Activated naive CD8-positive, alpha-beta T cell treated with anti-CD3 and anti-CD28 coated beads, Interleukin-2, amount 10 ng/mL, durations not matched to agents 7 days and 5 days (primary cell): ENCODE results near the gene FLVCR2. TPM values are rescaled to one million over a fixed set of nuclear protein-coding genes. Genes with fewer than 3 reads are reported as not detected.

Source experiments
- ATAC-seq: fragments of 150-1000 bp; cut with Tn5 transposase; one replicate; pipeline ENCODE4 v1.10.0; 2021; ENCODE audit warnings: low read depth, moderate library complexity
- POLR2A ChIA-PET: fragments of 350-600 bp; sonication (Branson Sonifier 250); formaldehyde crosslinking; loops from one replicate; lab custom pipeline; 2021; ENCODE audit warnings: antibody characterized with exemption; lab: Charles Lee
- DNase-seq: peaks from one replicate; pipeline ENCODE4 v3.0.0; 2021
- H3K27ac Mint-ChIP-seq: one replicate; pipeline ENCODE4 v1.8.0; 2022; ENCODE audit warnings: mild to moderate bottlenecking, mixed read lengths
- H3K27me3 Mint-ChIP-seq: one replicate; pipeline ENCODE4 v1.8.0; 2022; ENCODE audit warnings: mild to moderate bottlenecking, moderate library complexity, mixed read lengths
- H3K36me3 Mint-ChIP-seq: one replicate; pipeline ENCODE4 v1.8.0; 2021; ENCODE audit warnings: mild to moderate bottlenecking, mixed read lengths
- H3K4me1 Mint-ChIP-seq: one replicate; pipeline ENCODE4 v1.8.0; 2021; ENCODE audit warnings: mixed read lengths
- H3K4me3 Mint-ChIP-seq: one replicate; pipeline ENCODE4 v1.8.0; 2022; ENCODE audit warnings: mild to moderate bottlenecking, moderate library complexity, mixed read lengths
- H3K9me3 Mint-ChIP-seq: one replicate; pipeline ENCODE4 v1.8.0; 2021; ENCODE audit warnings: mixed read lengths
- total RNA-seq, 2 experiments: library from RNA; stranded (reverse); gene quantifications; one replicate each; pipeline ENCODE4 v1.2.3, GENCODE V29; 2021

FLVCR2 gene
- total RNA-seq, 2 experiments from 2014 or later = 0.74 to 5.0 TPM

GRCh38 chr14:75607842-75608640 lies 29.6 kb downstream of the FLVCR2 start:
- H3K27ac Mint-ChIP-seq = no peak overlapping the region
- no peaks in the 10 kb centered on the region for H3K4me1 Mint-ChIP-seq
- H3K36me3 Mint-ChIP-seq = no peaks in the 10 kb centered on the region
- H3K9me3 Mint-ChIP-seq = peaks cover 9% of the 10 kb centered on the region
- peaks cover under 1% of the 10 kb centered on the region for H3K27me3 Mint-ChIP-seq
- ATAC-seq (no peak), DNase-seq (no peak)
- no peak overlapping the region for H3K4me3 Mint-ChIP-seq
- POLR2A ChIA-PET = no interaction called here

GRCh38 chr14:75609116-75609515 lies 30.7 kb downstream of the FLVCR2 start:
- H3K4me1 Mint-ChIP-seq = no peaks in the 10 kb centered on the region
- no peak overlapping the region for H3K27ac Mint-ChIP-seq
- peaks cover 12% of the 10 kb centered on the region for H3K9me3 Mint-ChIP-seq
- POLR2A ChIA-PET = no interaction called here
- no peak for DNase-seq
- ATAC-seq = no peak
- peaks cover 2% of the 10 kb centered on the region for H3K27me3 Mint-ChIP-seq
- no peak overlapping the region for H3K4me3 Mint-ChIP-seq
- no peaks in the 10 kb centered on the region for H3K36me3 Mint-ChIP-seq

DNA sequence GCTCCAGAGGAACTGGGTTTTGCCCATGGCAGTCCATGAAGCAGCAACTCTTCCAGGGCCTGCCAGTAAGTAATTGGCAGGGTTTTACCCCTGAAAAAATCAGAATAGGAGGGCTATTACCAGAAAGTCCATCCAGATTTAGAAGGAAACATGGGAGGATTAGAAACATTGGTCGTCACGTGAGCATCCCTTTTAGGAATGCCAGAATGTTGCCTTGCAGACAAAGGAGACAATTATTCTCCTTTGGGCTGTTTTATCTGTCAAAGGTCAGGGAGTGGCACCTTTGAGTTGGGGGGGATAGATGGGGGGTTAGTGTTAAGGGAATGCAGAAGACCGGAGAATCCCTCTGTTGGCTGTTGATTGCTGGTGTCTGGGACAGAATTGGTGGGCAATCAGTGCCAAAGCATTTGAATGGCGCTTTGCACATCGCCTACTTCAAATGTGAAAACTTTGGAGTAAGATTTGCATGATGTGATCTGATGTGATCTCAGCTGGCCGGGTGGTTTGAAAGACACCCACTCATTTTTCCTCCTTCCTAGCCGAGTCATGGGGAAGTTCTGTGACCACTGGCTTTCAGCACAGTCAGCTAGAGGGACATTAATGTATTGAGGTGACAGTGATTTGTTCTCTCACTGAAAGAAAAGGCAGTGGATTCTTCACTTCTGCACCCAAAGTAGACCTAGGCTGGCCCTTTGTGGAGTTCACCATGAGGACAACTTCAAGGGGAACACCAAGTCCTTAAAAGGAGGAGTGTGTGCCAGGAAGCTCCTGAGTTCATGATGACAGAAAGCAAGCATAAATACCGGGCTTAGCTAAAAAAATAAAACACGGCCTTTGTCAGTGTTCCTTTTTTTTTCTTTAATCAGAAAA lies 31.4 kb downstream of the FLVCR2 start:
- Mint-ChIP-seq H3K27ac (no peak overlapping the region), H3K36me3 (no peaks in the 10 kb centered on the region), H3K27me3 (peaks cover 2% of the 10 kb centered on the region), H3K4me3 (no peak overlapping the region), H3K4me1 (no peaks in the 10 kb centered on the region), H3K9me3 (peaks cover 12% of the 10 kb centered on the region)
- POLR2A ChIA-PET = no interaction called here
- no peak for DNase-seq
- no peak for ATAC-seq

DNA sequence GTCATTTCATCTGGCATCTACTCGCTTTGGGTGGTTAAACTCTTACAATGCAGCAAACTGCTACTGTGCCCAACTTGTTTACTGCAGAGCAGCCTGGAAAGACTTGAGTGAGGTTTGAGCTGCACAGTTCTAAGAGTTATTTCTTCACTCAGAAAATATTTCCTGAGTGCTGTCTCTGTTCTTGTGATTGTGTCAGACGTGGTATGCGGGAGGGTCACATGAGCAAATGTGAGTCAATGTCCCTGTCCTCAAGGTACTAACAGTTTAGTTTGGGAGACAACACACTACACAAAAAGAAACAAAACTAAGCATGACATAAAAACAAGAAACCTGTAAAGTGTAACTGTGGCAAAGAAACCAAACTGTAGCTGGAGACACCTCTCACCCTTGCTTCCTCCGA lies 32.4 kb downstream of the FLVCR2 start:
- no peak overlapping the region for H3K27ac Mint-ChIP-seq
- ATAC-seq (no peak), DNase-seq (no peak)
- H3K9me3 Mint-ChIP-seq = peaks cover 12% of the 10 kb centered on the region
- POLR2A ChIA-PET = no interaction called here
- no peaks in the 10 kb centered on the region for H3K4me1 Mint-ChIP-seq
- H3K27me3 Mint-ChIP-seq = peaks cover 2% of the 10 kb centered on the region
- no peaks in the 10 kb centered on the region for H3K36me3 Mint-ChIP-seq
- H3K4me3 Mint-ChIP-seq = no peak overlapping the region

GRCh38 chr14:75612157-75612556 lies 33.7 kb downstream of the FLVCR2 start:
- no peak overlapping the region for H3K27ac Mint-ChIP-seq
- peaks cover 2% of the 10 kb centered on the region for H3K27me3 Mint-ChIP-seq
- H3K9me3 Mint-ChIP-seq = peaks cover 13% of the 10 kb centered on the region
- POLR2A ChIA-PET = no interaction called here
- no peak for DNase-seq
- no peak overlapping the region for H3K4me3 Mint-ChIP-seq
- ATAC-seq = no peak
- H3K36me3 Mint-ChIP-seq = no peaks in the 10 kb centered on the region
- H3K4me1 Mint-ChIP-seq = no peaks in the 10 kb centered on the region

DNA sequence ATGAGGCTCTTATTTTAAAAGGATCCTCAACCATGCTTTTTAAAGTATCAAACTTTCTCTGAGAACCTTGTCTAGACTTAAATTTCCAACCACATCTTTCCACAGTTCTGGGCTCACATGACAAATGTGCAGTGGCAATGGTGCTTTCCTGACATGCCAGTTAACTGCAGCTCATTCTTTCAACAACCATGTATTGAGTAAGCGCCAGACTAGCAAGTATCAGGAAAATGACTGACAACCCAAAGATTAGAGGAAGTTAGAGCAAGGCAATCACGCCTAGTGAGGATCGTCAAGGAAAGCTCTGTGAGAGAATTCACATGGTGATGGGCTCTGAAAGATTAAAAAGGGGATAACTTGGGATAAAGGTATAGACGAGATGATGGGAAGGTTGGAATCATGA lies 35.8 kb downstream of the FLVCR2 start:
- no peak for ATAC-seq
- peaks cover 2% of the 10 kb centered on the region for H3K27me3 Mint-ChIP-seq
- no peak overlapping the region for H3K4me3 Mint-ChIP-seq
- H3K9me3 Mint-ChIP-seq = peaks cover 6% of the 10 kb centered on the region
- no peak overlapping the region for H3K27ac Mint-ChIP-seq
- no peaks in the 10 kb centered on the region for H3K4me1 Mint-ChIP-seq
- POLR2A ChIA-PET = no interaction called here
- H3K36me3 Mint-ChIP-seq = no peaks in the 10 kb centered on the region
- no peak for DNase-seq

DNA sequence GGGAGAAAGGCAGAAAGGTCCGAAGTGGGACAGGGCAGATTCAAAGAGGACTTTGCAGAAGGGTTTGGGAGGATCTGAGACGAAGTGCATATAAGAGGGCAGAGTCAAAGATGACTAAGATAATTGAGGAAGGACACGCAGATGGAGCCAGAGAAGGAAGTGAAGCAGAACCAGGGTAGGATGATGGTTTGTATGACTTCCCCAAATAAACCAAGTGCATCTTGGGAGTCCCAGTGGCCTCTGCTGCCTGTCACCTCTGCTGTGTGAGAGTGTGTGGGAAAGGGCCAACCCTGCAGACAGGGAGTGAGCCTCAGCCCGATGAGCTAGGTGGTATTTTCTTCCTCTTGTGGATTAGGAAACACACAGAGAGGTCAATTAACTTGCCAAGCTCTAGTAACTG lies 36.8 kb downstream of the FLVCR2 start:
- no peaks in the 10 kb centered on the region for H3K4me1 Mint-ChIP-seq
- no peak overlapping the region for H3K27ac Mint-ChIP-seq
- H3K9me3 Mint-ChIP-seq = peaks cover 6% of the 10 kb centered on the region
- no peak for ATAC-seq
- POLR2A ChIA-PET = no interaction called here
- H3K27me3 Mint-ChIP-seq = peaks cover 2% of the 10 kb centered on the region
- no peak for DNase-seq
- no peak overlapping the region for H3K4me3 Mint-ChIP-seq
- H3K36me3 Mint-ChIP-seq = no peaks in the 10 kb centered on the region

DNA sequence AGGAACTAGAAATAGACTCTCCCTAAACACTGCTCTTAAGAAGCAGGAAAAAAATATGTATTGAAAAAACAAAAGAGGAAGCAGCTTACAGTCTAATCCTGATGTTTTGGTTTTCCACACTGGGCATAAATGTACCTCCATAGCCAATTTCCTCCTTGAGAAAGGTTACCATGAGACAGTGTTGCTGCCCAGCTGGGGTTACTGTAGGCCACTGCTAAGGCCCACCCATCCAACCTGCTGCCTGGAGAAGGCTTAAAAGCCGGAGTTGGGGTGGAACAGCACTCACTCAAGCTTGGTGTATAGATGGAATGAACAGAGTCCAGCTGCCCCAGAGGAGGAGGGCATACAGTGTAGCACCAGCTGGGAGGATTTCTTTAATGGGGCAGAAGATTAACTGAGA lies 41.1 kb downstream of the FLVCR2 start:
- Mint-ChIP-seq H3K36me3 (no peaks in the 10 kb centered on the region), H3K27me3 (no peaks in the 10 kb centered on the region), H3K27ac (no peak overlapping the region), H3K4me1 (no peaks in the 10 kb centered on the region), H3K4me3 (no peak overlapping the region), H3K9me3 (peaks cover 1% of the 10 kb centered on the region)
- POLR2A ChIA-PET = no interaction called here
- DNase-seq (no peak), ATAC-seq (no peak)

- no peak for ATAC-seq
- Mint-ChIP-seq H3K4me1 (no peaks in the 10 kb centered on the region), H3K9me3 (no peaks in the 10 kb centered on the region), H3K4me3 (no peak overlapping the region), H3K36me3 (no peaks in the 10 kb centered on the region), H3K27ac (no peak overlapping the region), H3K27me3 (no peaks in the 10 kb centered on the region)
- DNase-seq = no peak
- POLR2A ChIA-PET = no interaction called here
Measured at GRCh38 chr14:75625034-75625433, 46.6 kb downstream of the FLVCR2 start.

DNA sequence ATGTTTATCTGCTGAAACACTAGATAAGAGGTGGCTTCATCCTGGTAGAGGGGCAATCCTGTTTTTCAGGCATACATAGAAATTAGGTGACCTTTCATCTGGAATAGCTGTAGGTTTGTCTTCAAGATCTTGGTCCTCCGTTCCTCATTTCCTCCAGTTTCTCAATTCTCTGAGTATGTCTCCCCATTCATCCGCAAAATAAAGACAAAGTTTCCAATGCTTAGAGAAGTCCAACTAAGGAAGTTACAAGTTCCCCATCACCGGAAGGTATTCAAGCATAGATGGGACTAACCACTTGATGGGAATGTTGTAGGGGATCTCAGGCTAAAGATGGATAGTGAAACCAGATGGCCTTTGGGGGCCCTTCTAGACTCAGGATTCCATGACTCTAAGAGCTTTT lies 48.0 kb downstream of the FLVCR2 start:
- no peaks in the 10 kb centered on the region for H3K9me3 Mint-ChIP-seq
- H3K27me3 Mint-ChIP-seq = no peaks in the 10 kb centered on the region
- POLR2A ChIA-PET = no interaction called here

DNA sequence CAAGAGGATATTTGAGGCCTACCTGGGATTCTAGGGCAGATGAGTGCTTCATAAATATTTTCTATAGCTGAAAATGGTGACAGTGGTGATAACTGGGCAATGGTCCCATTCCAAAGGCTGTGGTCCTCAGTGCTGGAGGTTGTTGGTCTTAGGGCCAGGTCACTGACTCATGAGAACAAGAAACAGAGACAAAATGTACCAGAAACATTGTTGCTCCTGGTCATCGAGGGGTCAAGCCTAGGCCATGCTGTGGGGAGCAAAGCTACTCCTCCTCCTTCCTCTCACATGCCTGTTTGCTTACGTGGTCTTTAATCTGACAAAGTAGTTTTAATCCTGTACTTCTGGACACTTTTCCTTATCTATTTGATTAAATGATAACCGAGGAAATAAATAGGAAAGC lies 48.4 kb downstream of the FLVCR2 start:
- POLR2A ChIA-PET = no interaction called here
- H3K4me3 Mint-ChIP-seq = no peak overlapping the region
- no peaks in the 10 kb centered on the region for H3K36me3 Mint-ChIP-seq
- no peaks in the 10 kb centered on the region for H3K4me1 Mint-ChIP-seq
- H3K9me3 Mint-ChIP-seq = no peaks in the 10 kb centered on the region
- H3K27ac Mint-ChIP-seq = no peak overlapping the region
- DNase-seq (no peak), ATAC-seq (no peak)
- H3K27me3 Mint-ChIP-seq = no peaks in the 10 kb centered on the region

More for the DNA sequence above, 48.0 kb downstream of the FLVCR2 start:
- H3K27ac Mint-ChIP-seq = no peak overlapping the region
- no peak overlapping the region for H3K4me3 Mint-ChIP-seq
- no peaks in the 10 kb centered on the region for H3K4me1 Mint-ChIP-seq
- DNase-seq (no peak), ATAC-seq (no peak)
- H3K36me3 Mint-ChIP-seq = no peaks in the 10 kb centered on the region

DNA sequence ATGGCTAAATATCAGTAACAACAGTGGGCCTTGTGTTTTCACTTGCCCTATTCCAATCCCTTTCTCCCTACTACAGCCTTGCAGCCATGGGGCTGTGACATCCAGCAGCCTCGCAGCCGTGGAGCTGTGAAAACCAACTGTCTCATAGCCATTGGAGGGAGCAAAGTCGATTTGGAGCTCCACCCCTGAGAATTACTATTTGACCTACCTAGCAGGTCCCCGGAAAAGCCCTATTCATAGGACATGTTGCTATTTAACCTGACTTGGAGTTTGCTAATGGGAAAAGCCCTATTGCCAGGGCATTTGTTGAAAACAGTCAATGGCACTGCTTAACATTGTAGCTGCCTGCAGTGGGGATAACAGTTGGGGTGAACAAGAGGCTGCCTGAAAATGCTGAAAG lies 49.0 kb downstream of the FLVCR2 start:
- POLR2A ChIA-PET = no interaction called here
- Mint-ChIP-seq H3K27ac (no peak overlapping the region), H3K27me3 (no peaks in the 10 kb centered on the region), H3K9me3 (no peaks in the 10 kb centered on the region), H3K4me1 (no peaks in the 10 kb centered on the region), H3K4me3 (no peak overlapping the region), H3K36me3 (no peaks in the 10 kb centered on the region)
- ATAC-seq = no peak
- DNase-seq = no peak

- no peaks in the 10 kb centered on the region for H3K4me1 Mint-ChIP-seq
Measured at GRCh38 chr14:75628816-75629215, 50.4 kb downstream of the FLVCR2 start.

More at GRCh38 chr14:75628816-75629215, 50.4 kb downstream of the FLVCR2 start:
- POLR2A ChIA-PET = no interaction called here
- H3K36me3 Mint-ChIP-seq = no peaks in the 10 kb centered on the region
- H3K27me3 Mint-ChIP-seq = no peaks in the 10 kb centered on the region
- no peak for ATAC-seq
- no peak overlapping the region for H3K27ac Mint-ChIP-seq
- H3K4me3 Mint-ChIP-seq = no peak overlapping the region
- no peaks in the 10 kb centered on the region for H3K9me3 Mint-ChIP-seq
- DNase-seq = no peak
